OCI-LY1 (cell line): ENCODE results near the gene KRT12.

Source experiments
- H2AFZ ChIP-seq: fragments of 200-600 bp; sonication (generic), shearing (Covaris generic); 2 replicates; pipeline ENCODE4 v1.6.0; 2014; ENCODE audit warnings: antibody characterized with exemption, mild to moderate bottlenecking, low read length
- H3F3A ChIP-seq: fragments of 200-600 bp; sonication (generic), shearing (Covaris generic); 2 replicates; pipeline ENCODE4 v1.6.0; 2014; ENCODE audit warnings: mild to moderate bottlenecking, antibody characterized with exemption, low read length, moderate library complexity; ENCODE audit not compliant: insufficient read depth
- H3K27ac ChIP-seq: fragments of 200-600 bp; sonication (generic); 2 replicates; pipeline ENCODE4 v1.5.1; 2014; ENCODE audit warnings: low read length, mixed run types, mild to moderate bottlenecking, low read depth; ENCODE audit not compliant: poor library complexity, severe bottlenecking
- H3K27me3 ChIP-seq: fragments of 200-600 bp; sonication (generic); 2 replicates; pipeline ENCODE4 v1.6.0; 2014; ENCODE audit warnings: antibody characterized with exemption, mild to moderate bottlenecking, low read length, moderate library complexity; ENCODE audit not compliant: insufficient read depth
- H3K36me3 ChIP-seq: fragments of 200-600 bp; sonication (generic); 2 replicates; pipeline ENCODE4 v1.6.1; 2014; ENCODE audit warnings: mild to moderate bottlenecking, antibody characterized with exemption, low read length, moderate library complexity, mixed read lengths; ENCODE audit not compliant: insufficient read depth
- H3K4me1 ChIP-seq: fragments of 200-600 bp; sonication (generic); 2 replicates; pipeline ENCODE4 v1.5.1; 2014; ENCODE audit warnings: mild to moderate bottlenecking, low read length, moderate library complexity; ENCODE audit not compliant: insufficient read depth, severe bottlenecking
- H3K4me2 ChIP-seq: fragments of 200-600 bp; sonication (generic), shearing (Covaris generic); 2 replicates; pipeline ENCODE4 v1.6.1; 2014; ENCODE audit warnings: low read length
- H3K4me3 ChIP-seq: fragments of 200-600 bp; sonication (generic); 2 replicates; pipeline ENCODE4 v1.5.1; 2014; ENCODE audit warnings: low read length, low read depth, mild to moderate bottlenecking, mixed read lengths; ENCODE audit not compliant: poor library complexity, severe bottlenecking
- H3K79me2 ChIP-seq: fragments of 200-600 bp; shearing (Covaris generic); 2 replicates; pipeline ENCODE4 v1.6.1; 2016; ENCODE audit warnings: mixed run types, low read length, mixed read lengths; ENCODE audit not compliant: insufficient read depth
- H3K9ac ChIP-seq: fragments of 200-600 bp; sonication (generic), shearing (Covaris generic); 2 replicates; pipeline ENCODE4 v1.6.1; 2014; ENCODE audit warnings: mild to moderate bottlenecking, low read length, mixed read lengths
- H3K9me2 ChIP-seq: fragments of 200-600 bp; sonication (generic), shearing (Covaris generic); 2 replicates; pipeline ENCODE4 v1.6.1; 2014; ENCODE audit warnings: low read depth, mild to moderate bottlenecking, low read length, mixed read lengths
- H3K9me3 ChIP-seq: fragments of 200-600 bp; shearing (Covaris generic); 2 replicates; pipeline ENCODE4 v1.6.1; 2014; ENCODE audit warnings: low read length, mixed read lengths
- H4K20me1 ChIP-seq: fragments of 200-600 bp; sonication (generic), shearing (Covaris generic); 2 replicates; pipeline ENCODE4 v1.6.0; 2016; ENCODE audit warnings: mild to moderate bottlenecking, low read length; ENCODE audit not compliant: insufficient read depth
- CTCF ChIP-seq: fragments of 200-600 bp; sonication (generic), shearing (Covaris generic); IDR thresholded peaks from 2 replicates; pipeline ENCODE4 v1.5.1; 2017; ENCODE audit warnings: mild to moderate bottlenecking, antibody characterized with exemption, low read length, moderate library complexity, mixed read lengths
- EZH2 ChIP-seq: fragments of 200-600 bp; sonication (generic), shearing (Covaris generic); IDR thresholded peaks from 2 replicates; pipeline ENCODE4 v1.8.0; 2017; ENCODE audit warnings: borderline replicate concordance, mixed run types, mild to moderate bottlenecking, antibody characterized with exemption, low read length, moderate library complexity, mixed read lengths

The KRT12 gene

GRCh38 chr17:40870136-40870535, 3.1 kb upstream of the KRT12 start:
- no peak for TF ChIP-seq CTCF
- TF ChIP-seq EZH2, result no peak
- no peaks in the 10 kb centered on the region for H4K20me1 ChIP-seq
- no peak overlapping the region for H3K4me3 ChIP-seq
- no peaks in the 10 kb centered on the region for H3K27me3 ChIP-seq
- no peak overlapping the region for H3K27ac ChIP-seq
- H3K79me2 ChIP-seq, result no peaks in the 10 kb centered on the region
- no peaks in the 10 kb centered on the region for H3K9me2 ChIP-seq
- H3K9me3 ChIP-seq, result no peaks in the 10 kb centered on the region
- no peaks in the 10 kb centered on the region for H3F3A ChIP-seq
- H2AFZ ChIP-seq, result no peak overlapping the region
- H3K36me3 ChIP-seq, result no peaks in the 10 kb centered on the region
- H3K9ac ChIP-seq, result no peak overlapping the region
- H3K4me1 ChIP-seq, result no peaks in the 10 kb centered on the region
- no peak overlapping the region for H3K4me2 ChIP-seq

- H3K79me2 ChIP-seq, result no peaks in the 10 kb centered on the region
- H3K4me2 ChIP-seq, result no peak overlapping the region
- no peaks in the 10 kb centered on the region for H3K9me2 ChIP-seq
- H4K20me1 ChIP-seq, result no peaks in the 10 kb centered on the region
- no peaks in the 10 kb centered on the region for H3K36me3 ChIP-seq
- no peak overlapping the region for H2AFZ ChIP-seq
- H3K27ac ChIP-seq, result no peak overlapping the region
- H3K9me3 ChIP-seq, result no peaks in the 10 kb centered on the region
- TF ChIP-seq EZH2 (no peak), CTCF (no peak)
- H3K4me3 ChIP-seq, result no peak overlapping the region
- no peaks in the 10 kb centered on the region for H3K27me3 ChIP-seq
- no peaks in the 10 kb centered on the region for H3K4me1 ChIP-seq
- H3F3A ChIP-seq, result no peaks in the 10 kb centered on the region
- no peak overlapping the region for H3K9ac ChIP-seq
Measured at GRCh38 chr17:40864661-40865390, 2.2 kb downstream of the KRT12 start.

GRCh38 chr17:40862985-40863733, 3.9 kb downstream of the KRT12 start:
- Histone ChIP-seq H3K4me3 (no peak overlapping the region), H3K27me3 (no peaks in the 10 kb centered on the region), H3K36me3 (no peaks in the 10 kb centered on the region), H3K27ac (no peak overlapping the region), H3F3A (no peaks in the 10 kb centered on the region), H3K9me2 (no peaks in the 10 kb centered on the region), H3K9ac (no peak overlapping the region), H3K4me1 (no peaks in the 10 kb centered on the region), H3K79me2 (no peaks in the 10 kb centered on the region), H2AFZ (no peak overlapping the region), H3K9me3 (no peaks in the 10 kb centered on the region), H3K4me2 (no peak overlapping the region), H4K20me1 (no peaks in the 10 kb centered on the region)
- TF ChIP-seq CTCF, result peak; percentile 38
- TF ChIP-seq EZH2, result no peak
